Body of pancreas (tissue), 4 donors: Measurements from ENCODE around the gene CMTM7. TPM values are rescaled to one million over a fixed set of nuclear protein-coding genes. Genes with fewer than 3 reads are reported as not detected.
A peak's percentile ranks its signal among the peaks of the same experiment; 100 is the strongest.
"Not testable (repeated sequence)": the region's sequence is repeated elsewhere in the genome, so short reads cannot be mapped to it uniquely, and the experiment has no call there.

ENCODE experiments used
- ATAC-seq: fragments of 150-250 bp; one replicate; pipeline ENCODE4 v1.9.1; 2016
- DNase-seq, 4 donors: peaks; one replicate each; pipeline ENCODE4 v3.0.0-alpha.2; 2019
- H3K27ac ChIP-seq, 4 donors: fragments of 200-600 bp; sonication (generic); 1 replicate in 3 of 4; 2 replicates in 1 of 4; pipeline versions ENCODE4 v1.5.1 to v1.6.1; 2016 to 2019; ENCODE audit warnings: mild to moderate bottlenecking in 1 of 4, mixed read lengths in 1 of 4, moderate library complexity in 1 of 4
- H3K27me3 ChIP-seq, 2 donors: fragments of 200-600 bp; sonication (generic); one replicate each; pipeline ENCODE4 v1.6.0; 2016; ENCODE audit warnings: mild to moderate bottlenecking in 1 of 2
- H3K36me3 ChIP-seq, 2 donors: fragments of 200-600 bp; sonication (generic); replicated peaks in 1 of 2; 2 replicates each; pipeline ENCODE4 v1.5.1; 2016; ENCODE audit warnings: low read depth in 2 of 2; ENCODE audit not compliant: insufficient read depth in 1 of 2
- H3K4me1 ChIP-seq: fragments of 200-600 bp; sonication (generic); one replicate; pipeline ENCODE4 v1.6.0; 2016
- H3K4me3 ChIP-seq, 2 donors: fragments of 200-600 bp; sonication (generic); 1 replicate in 1 of 2; 2 replicates in 1 of 2; pipeline ENCODE4 v1.5.1; 2016 to 2019
- H3K9me3 ChIP-seq, 3 donors: fragments of 200-600 bp; sonication (generic); 1 replicate in 2 of 3; 2 replicates in 1 of 3; pipeline ENCODE4 v1.5.1; 2016
- CTCF ChIP-seq, 7 experiments: fragments of 450-650 bp in 4 of 7; fragments of 200-600 bp in 3 of 7; sonication (generic) in 3 of 7; IDR thresholded peaks; one replicate each; pipeline ENCODE4 v1.5.1; 2016 to 2019; ENCODE audit warnings: antibody characterized with exemption in 7 of 7
- POLR2A ChIP-seq, 3 donors: fragments of 450-650 bp; IDR thresholded peaks; one replicate each; pipeline ENCODE4 v1.6.1; 2016; ENCODE audit warnings: antibody characterized with exemption in 3 of 3, mild to moderate bottlenecking in 2 of 3
- WGBS, 2 donors: methylation state at CpG; one replicate each; pipeline ENCODE4 v1.1.5; 2017; 5-methylcytosine and 5-hydroxymethylcytosine counted together
- intact Hi-C: fragments of 100-400 bp; cut with DNase I; formaldehyde crosslinking; loops from one replicate; pipeline ENCODE4 v1.15.1; 2023
- total RNA-seq, 2 donors: library from RNA; depleted of rRNA; stranded (reverse); fragments of >200 nt; gene quantifications; one replicate each; pipeline ENCODE4 v1.1.0, GENCODE V29; 2016

Gene CMTM7
- total RNA-seq, 2 donors from 2014 or later = 23.3 to 51.1 TPM

GRCh38 chr3:32459450-32459849, 67.8 kb downstream of the CMTM7 start:
- Histone ChIP-seq H3K27me3 (no peaks in the 10 kb centered on the region), H3K4me3 (no peak overlapping the region), H3K4me1 (peaks cover 20% of the 10 kb centered on the region), H3K9me3 (no peaks in the 10 kb centered on the region), H3K36me3 (no peaks in the 10 kb centered on the region), H3K27ac (no peak overlapping the region)
- ATAC-seq (no peak), DNase-seq (no peak)
- 85 to 96% methylated on average over 4 to 5 of the region's 5 CpGs for WGBS, 2 donors
- intact Hi-C loops = no loop called here
- TF ChIP-seq CTCF (IDR thresholded peaks at IDR 0.05) = no peak
- TF ChIP-seq POLR2A (IDR thresholded peaks at IDR 0.05) = no peak

GRCh38 chr3:32460031-32460749, 68.5 kb downstream of the CMTM7 start:
- Histone ChIP-seq H3K27me3 (no peaks in the 10 kb centered on the region), H3K36me3 (no peaks in the 10 kb centered on the region), H3K27ac (no peak overlapping the region), H3K9me3 (no peaks in the 10 kb centered on the region), H3K4me1 (peaks cover 20% of the 10 kb centered on the region), H3K4me3 (no peak overlapping the region)
- DNase-seq = no peak
- intact Hi-C loops = no loop called here
- ATAC-seq = peak; percentile 30
- 70 to 84% methylated on average over 13 to 15 of the region's 15 CpGs for WGBS, 2 donors
- TF ChIP-seq CTCF (IDR thresholded peaks at IDR 0.05) (no peak), POLR2A (IDR thresholded peaks at IDR 0.05) (no peak)

- intact Hi-C loops = not testable (repeated sequence)
Observed at GRCh38 chr3:32460817-32461496, 69.3 kb downstream of the CMTM7 start.

GRCh38 chr3:32462191-32462986, 70.7 kb downstream of the CMTM7 start:
- H3K4me1 ChIP-seq = peaks cover 21% of the 10 kb centered on the region
- H3K9me3 ChIP-seq, H3K27me3 ChIP-seq, DNase-seq, ATAC-seq, H3K4me3 ChIP-seq, intact Hi-C loops, H3K36me3 ChIP-seq: not testable (repeated sequence)
- peak overlapping the region; percentile 54 to 76 (median 62) for H3K27ac ChIP-seq
- 26 to 55% methylated on average over 8 to 9 of the region's 9 CpGs for WGBS, 2 donors

More at GRCh38 chr3:32460817-32461496, 69.3 kb downstream of the CMTM7 start:
- H3K4me3 ChIP-seq, DNase-seq, H3K27me3 ChIP-seq, H3K27ac ChIP-seq, ATAC-seq, H3K36me3 ChIP-seq, H3K9me3 ChIP-seq: not testable (repeated sequence)
- H3K4me1 ChIP-seq = peaks cover 20% of the 10 kb centered on the region
- 91 to 92% methylated on average over 10 of the region's 10 CpGs for WGBS, 2 donors

GRCh38 chr3:32463415-32463814, 71.8 kb downstream of the CMTM7 start:
- H3K9me3 ChIP-seq, H3K4me3 ChIP-seq, H3K27me3 ChIP-seq, intact Hi-C loops, DNase-seq, H3K36me3 ChIP-seq, ATAC-seq, H3K27ac ChIP-seq: not testable (repeated sequence)
- peaks cover 31% of the 10 kb centered on the region for H3K4me1 ChIP-seq
- WGBS, 2 donors = 91 to 94% methylated on average over 7 of the region's 7 CpGs

- not testable (repeated sequence) for H3K27me3 ChIP-seq, H3K27ac ChIP-seq, ATAC-seq, H3K36me3 ChIP-seq, DNase-seq, H3K4me3 ChIP-seq, H3K9me3 ChIP-seq
- H3K4me1 ChIP-seq = peaks cover 43% of the 10 kb centered on the region
- WGBS, 2 donors = 85 to 95% methylated on average over 4 to 7 of the region's 7 CpGs
- intact Hi-C loops = loop anchor here (5.0 kb wide), 1 partner anchor 87 kb away; no protein-coding TSS in a partner anchor
Observed at GRCh38 chr3:32464726-32465125, 73.1 kb downstream of the CMTM7 start.

GRCh38 chr3:32466808-32467207, 75.2 kb downstream of the CMTM7 start:
- Histone ChIP-seq H3K4me1 (peaks cover 45% of the 10 kb centered on the region), H3K27ac (peak overlapping the region in 1 of 4 donors; percentile 77)
- WGBS, 2 donors = 90 to 95% methylated on average over 6 of the region's 6 CpGs
- DNase-seq, H3K4me3 ChIP-seq, H3K36me3 ChIP-seq, H3K27me3 ChIP-seq, ATAC-seq, H3K9me3 ChIP-seq: not testable (repeated sequence)
- intact Hi-C loops = loop anchor here (5.0 kb wide), 1 partner anchor 90 kb away; no protein-coding TSS in a partner anchor
